Fibroblast of pulmonary artery (primary cell): ENCODE measurements around the gene GPM6B.

Experiments
- DNase-seq: peaks from one replicate; pipeline ENCODE4 v3.0.0-alpha.2; 2010; ENCODE audit warnings: low read depth
- H3K4me3 ChIP-seq: replicated peaks from 2 replicates; pipeline ENCODE4 v1.5.1; 2011; ENCODE audit warnings: low read depth, mild to moderate bottlenecking, control low read depth, low read length, moderate library complexity
- TF ChIP-seq, protein P1 (sequence below): IDR thresholded peaks from 2 replicates; pipeline ENCODE4 v1.5.1; 2011; ENCODE audit warnings: mild to moderate bottlenecking, control low read depth, low read length, inconsistent platforms; ENCODE audit errors: missing control alignments

The GPM6B gene

DNA sequence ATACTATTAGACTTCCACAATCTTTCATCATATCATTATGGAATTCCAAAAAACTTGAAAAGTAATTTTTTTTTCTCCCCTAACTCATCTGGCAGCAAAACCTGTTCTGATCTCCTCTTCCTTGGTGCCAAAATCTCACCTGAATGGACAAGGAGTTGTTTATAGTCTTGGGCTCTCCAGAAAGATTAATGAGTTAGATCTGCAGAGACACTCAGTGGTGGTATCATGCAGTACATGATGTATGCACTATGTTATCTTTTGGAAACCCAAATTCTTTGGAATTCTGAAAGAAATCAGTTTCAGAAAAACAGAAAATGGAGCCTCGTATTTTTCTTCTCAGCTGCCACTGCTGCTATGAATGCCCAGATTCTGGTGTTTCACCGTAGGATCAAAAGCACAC lies 11.7 kb downstream of the GPM6B start:
- DNase-seq: no peak

DNA sequence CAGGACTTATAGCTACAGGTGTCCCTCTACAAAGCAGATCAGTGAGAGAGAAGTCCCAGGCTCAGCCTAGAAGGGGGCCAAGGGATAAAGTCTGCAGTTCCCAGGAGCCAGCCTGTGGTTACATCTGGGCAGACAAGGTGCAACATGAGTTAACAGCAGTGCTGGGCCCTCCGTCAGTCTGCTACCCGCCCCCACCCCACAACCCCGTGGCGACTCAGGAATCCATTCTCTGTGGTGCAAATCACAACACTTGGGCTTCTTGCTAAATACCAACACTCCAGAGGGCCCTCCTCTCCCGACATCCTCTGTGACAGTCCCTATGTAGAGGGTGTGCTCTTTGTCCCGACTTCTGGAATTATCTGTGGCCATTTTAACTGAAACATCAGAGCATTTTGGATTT lies 13.8 kb downstream of the GPM6B start:
- DNase-seq: no peak
- TF ChIP-seq, protein P1, sequence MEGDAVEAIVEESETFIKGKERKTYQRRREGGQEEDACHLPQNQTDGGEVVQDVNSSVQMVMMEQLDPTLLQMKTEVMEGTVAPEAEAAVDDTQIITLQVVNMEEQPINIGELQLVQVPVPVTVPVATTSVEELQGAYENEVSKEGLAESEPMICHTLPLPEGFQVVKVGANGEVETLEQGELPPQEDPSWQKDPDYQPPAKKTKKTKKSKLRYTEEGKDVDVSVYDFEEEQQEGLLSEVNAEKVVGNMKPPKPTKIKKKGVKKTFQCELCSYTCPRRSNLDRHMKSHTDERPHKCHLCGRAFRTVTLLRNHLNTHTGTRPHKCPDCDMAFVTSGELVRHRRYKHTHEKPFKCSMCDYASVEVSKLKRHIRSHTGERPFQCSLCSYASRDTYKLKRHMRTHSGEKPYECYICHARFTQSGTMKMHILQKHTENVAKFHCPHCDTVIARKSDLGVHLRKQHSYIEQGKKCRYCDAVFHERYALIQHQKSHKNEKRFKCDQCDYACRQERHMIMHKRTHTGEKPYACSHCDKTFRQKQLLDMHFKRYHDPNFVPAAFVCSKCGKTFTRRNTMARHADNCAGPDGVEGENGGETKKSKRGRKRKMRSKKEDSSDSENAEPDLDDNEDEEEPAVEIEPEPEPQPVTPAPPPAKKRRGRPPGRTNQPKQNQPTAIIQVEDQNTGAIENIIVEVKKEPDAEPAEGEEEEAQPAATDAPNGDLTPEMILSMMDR: no peak
- no peak overlapping the region for H3K4me3 ChIP-seq

More for the DNA sequence above, 11.7 kb downstream of the GPM6B start:
- TF ChIP-seq, protein P1: no peak
- no peak overlapping the region for H3K4me3 ChIP-seq

DNA sequence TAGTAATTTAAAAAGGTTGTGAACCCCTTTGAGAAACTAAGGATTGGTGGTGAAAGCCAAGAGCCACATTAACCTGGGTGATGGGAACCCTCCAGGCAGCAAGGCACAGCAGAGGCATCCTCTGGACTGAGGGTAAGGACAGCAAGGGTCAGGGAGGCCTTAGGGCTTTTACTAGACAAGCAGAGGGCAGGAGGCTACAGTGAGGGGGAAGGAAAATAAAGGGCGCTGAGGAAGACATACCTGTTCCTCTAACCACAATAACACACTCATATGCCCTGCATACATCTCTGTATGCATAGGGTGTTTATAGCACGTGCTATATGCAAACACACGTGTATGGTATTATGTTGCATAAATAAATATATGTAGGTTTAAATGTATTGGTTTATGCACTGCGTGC lies 18.7 kb downstream of the GPM6B start:
- DNase-seq: no peak
- no peak overlapping the region for H3K4me3 ChIP-seq
- TF ChIP-seq, protein P1: no peak

DNA sequence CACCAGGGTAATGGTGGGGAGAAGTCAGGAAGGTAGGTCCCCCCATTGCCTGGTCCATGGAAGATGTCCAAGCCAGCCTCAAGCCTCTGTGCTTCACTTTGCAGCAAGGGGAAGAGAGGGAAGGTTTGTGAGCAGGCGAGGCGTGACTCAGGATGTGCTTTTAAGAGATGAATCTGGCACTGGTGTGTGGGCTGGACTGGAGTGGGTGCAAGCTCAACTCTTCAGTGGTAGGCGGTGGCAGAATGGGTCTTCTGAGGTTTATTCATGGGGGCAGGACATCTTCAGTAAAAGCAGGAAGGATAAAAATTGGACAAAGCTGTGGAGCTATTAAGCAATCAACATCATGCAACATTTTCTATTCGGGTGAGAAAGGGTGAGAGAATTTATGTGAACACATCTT lies 19.4 kb downstream of the GPM6B start:
- no peak overlapping the region for H3K4me3 ChIP-seq
- DNase-seq: no peak
- TF ChIP-seq, protein P1: no peak

DNA sequence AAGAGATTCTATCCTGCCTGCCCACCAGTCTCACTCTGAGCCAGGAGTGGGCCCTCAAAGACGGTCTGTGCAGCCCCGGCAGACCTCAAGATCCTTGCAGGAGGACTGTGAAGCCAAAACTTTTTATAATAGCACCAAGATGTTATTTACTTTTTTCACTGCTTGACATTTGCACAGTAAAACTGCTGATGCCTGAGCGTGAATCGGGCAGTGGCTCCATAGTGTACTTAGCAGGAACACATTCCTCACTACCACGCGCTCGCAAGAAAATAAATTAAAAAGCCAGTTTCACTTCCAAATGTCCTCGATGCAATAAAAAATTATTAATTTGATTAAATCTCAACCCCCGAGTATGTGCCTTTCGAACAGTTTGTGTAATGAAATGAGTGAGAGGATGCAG lies 22.5 kb downstream of the GPM6B start:
- DNase-seq: no peak
- H3K4me3 ChIP-seq: no peak overlapping the region
- TF ChIP-seq, protein P1: no peak

DNA sequence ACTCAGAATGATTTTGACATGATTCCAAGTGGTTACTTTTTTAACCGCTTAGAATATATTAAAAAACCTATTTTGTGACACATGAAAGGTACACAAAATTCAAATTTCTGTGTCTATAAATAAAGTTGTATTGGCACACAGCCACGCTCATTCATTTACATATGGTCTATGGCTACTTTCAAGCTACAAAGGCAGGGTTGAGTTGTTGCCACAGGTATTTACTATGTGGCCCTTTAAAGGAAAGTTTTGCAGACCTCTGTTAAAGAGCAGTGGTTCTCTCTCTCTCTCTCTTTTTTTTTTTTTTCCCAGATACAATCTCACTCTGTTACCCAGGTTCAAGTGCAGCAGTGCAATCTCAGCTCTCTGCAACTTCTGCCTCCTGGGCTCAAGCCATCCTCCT lies 23.0 kb downstream of the GPM6B start:
- TF ChIP-seq, protein P1: no peak
- H3K4me3 ChIP-seq: no peak overlapping the region
- DNase-seq: no peak

DNA sequence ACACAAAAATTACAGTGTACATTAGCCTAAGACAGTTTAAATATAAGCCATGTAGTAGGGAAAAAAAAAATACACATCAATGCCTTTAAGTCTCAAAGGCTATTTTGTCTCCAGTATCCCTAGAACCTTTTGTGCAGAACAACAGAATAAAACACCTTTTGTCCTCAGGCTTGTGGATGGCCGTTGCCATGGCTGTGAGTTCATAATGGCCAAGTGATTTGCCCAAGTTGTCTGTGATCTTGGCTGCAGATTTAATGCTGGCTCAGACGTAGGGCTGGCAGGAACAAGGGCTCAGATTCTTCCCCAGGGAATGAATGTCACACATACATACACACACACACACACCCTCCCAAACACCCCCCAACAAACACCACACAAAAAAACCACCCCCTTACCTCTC lies 25.3 kb downstream of the GPM6B start:
- no peak overlapping the region for H3K4me3 ChIP-seq
- TF ChIP-seq, protein P1: no peak
- DNase-seq: no peak
